ENCODE measurements around the gene RAB5A.
"Not testable (repeated sequence)": the region's sequence is repeated elsewhere in the genome, so short reads cannot be mapped to it uniquely, and the experiment has no call there.

Gene RAB5A

DNA sequence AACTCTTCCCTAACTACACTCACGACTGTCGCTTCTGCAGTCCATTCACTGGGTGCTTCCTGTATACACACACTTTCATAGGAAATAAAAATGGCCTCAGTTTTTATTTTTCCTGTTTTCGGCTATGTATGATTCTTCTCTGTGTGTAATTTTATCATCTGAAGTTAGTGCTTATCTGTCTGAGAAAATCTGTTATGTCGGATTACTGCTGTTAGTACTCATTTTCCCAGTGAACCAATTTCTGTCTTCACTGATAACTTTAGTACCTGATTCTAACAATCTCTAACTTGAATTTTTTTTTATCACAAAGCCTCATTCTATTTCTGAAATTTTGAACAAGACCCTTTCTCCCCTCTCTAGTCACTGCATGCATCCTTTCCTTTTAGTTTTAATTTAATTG, 20.9 kb downstream of the RAB5A start:
- Histone ChIP-seq H3K9me3 (ENCODE audit: control insufficient read depth, low read length) (no peaks in the 10 kb centered on the region), H3K4me1 (ENCODE audit: control insufficient read depth, insufficient read depth, low read length) (no peaks in the 10 kb centered on the region), H3K27me3 (ENCODE audit: control insufficient read depth, insufficient read depth, low read length, poor library complexity, severe bottlenecking) (no peaks in the 10 kb centered on the region), H3K36me3 (ENCODE audit: control insufficient read depth, insufficient read depth, low read length) (peaks cover 8% of the 10 kb centered on the region), H3K4me3 (ENCODE audit: insufficient read depth, low read depth, low read length) (no peak overlapping the region), H3K27ac (ENCODE audit: insufficient read depth, low read depth, low read length, poor library complexity, severe bottlenecking) (no peak overlapping the region)
- WGBS, 2 experiments, result 91 to 96% methylated on average over 4 of the region's 4 CpGs

DNA sequence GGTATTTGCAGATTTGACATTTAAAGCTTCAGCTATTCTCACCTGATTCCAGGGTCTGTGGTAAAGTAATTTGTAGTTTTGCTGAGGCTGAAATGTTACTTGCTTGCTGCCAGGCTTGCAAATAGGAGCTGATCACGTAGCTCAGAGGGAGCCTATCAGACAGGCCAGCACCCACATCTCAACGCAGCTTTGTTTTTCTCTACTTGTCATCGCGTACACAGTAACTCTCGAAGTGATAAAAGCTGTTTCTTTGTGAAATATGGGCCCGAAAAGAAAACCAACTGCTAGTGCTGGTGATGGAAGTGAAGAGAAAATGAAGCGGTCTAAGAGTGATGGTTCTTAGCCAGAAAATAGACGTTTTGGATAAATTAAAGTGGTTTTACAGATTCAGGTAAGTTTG, 23.4 kb downstream of the RAB5A start:
- Histone ChIP-seq H3K36me3 (ENCODE audit: control insufficient read depth, insufficient read depth, low read length) (peaks cover 19% of the 10 kb centered on the region), H3K4me1 (ENCODE audit: control insufficient read depth, insufficient read depth, low read length) (no peaks in the 10 kb centered on the region), H3K4me3 (ENCODE audit: insufficient read depth, low read depth, low read length) (no peak overlapping the region), H3K27me3 (ENCODE audit: control insufficient read depth, insufficient read depth, low read length, poor library complexity, severe bottlenecking) (no peaks in the 10 kb centered on the region), H3K9me3 (ENCODE audit: control insufficient read depth, low read length) (no peaks in the 10 kb centered on the region), H3K27ac (ENCODE audit: insufficient read depth, low read depth, low read length, poor library complexity, severe bottlenecking) (no peak overlapping the region)
- 95 to 96% methylated on average over 8 of the region's 8 CpGs for WGBS, 2 experiments

DNA sequence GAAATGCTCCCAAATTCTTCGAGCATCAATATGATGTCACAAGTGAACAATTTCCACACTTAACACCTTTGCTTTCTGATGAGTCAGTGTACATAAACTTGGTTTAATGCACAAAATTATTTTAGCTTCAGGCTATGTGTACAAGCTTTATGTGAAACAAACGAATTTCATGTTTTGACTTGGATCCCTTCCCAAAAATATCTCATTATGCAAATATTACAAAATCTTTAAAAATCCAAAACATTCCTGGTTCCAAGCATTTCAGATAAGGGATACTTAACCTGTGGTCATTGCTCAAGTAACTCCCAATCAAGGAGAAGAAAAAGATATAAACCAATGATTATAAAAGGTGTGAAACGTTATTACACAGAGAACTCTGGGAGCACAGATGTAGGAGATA, 25.2 kb downstream of the RAB5A start:
- Histone ChIP-seq H3K27ac (ENCODE audit: insufficient read depth, low read depth, low read length, poor library complexity, severe bottlenecking) (no peak overlapping the region), H3K4me1 (ENCODE audit: control insufficient read depth, insufficient read depth, low read length) (no peaks in the 10 kb centered on the region)
- 88 to 92% methylated on average over 3 of the region's 3 CpGs for WGBS, 2 experiments

DNA sequence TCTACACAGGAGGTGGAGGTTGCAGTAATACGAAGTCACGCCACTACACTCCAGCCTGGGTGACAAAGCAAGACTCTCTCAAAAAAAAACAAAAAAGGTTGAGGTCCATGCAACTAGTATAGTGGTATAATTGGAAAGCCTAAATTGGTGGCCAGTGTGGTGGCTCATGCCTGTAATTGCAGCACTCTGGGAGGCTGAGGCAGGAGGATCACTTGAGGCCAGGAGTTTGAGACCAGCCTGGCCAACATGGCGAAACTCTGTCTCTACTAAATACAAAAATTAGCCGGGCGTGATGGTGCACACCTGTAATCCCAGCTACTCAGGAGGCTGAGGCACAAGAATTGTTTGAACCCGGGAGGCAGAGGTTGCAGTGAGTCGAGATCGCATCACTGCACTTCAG, 42.0 kb downstream of the RAB5A start:
- H3K4me1 ChIP-seq (ENCODE audit: control insufficient read depth, insufficient read depth, low read length); H3K27me3 ChIP-seq (ENCODE audit: control insufficient read depth, insufficient read depth, low read length, poor library complexity, severe bottlenecking); H3K36me3 ChIP-seq (ENCODE audit: control insufficient read depth, insufficient read depth, low read length); H3K9me3 ChIP-seq (ENCODE audit: control insufficient read depth, low read length); H3K4me3 ChIP-seq (ENCODE audit: insufficient read depth, low read depth, low read length); H3K27ac ChIP-seq (ENCODE audit: insufficient read depth, low read depth, low read length, poor library complexity, severe bottlenecking): not testable (repeated sequence)
- 89 to 96% methylated on average over 8 of the region's 8 CpGs for WGBS, 2 experiments

More for the DNA sequence above, 25.2 kb downstream of the RAB5A start:
- H3K9me3 ChIP-seq (ENCODE audit: control insufficient read depth, low read length), result no peaks in the 10 kb centered on the region
- no peaks in the 10 kb centered on the region for H3K27me3 ChIP-seq (ENCODE audit: control insufficient read depth, insufficient read depth, low read length, poor library complexity, severe bottlenecking)
- peaks cover 29% of the 10 kb centered on the region for H3K36me3 ChIP-seq (ENCODE audit: control insufficient read depth, insufficient read depth, low read length)
- H3K4me3 ChIP-seq (ENCODE audit: insufficient read depth, low read depth, low read length), result no peak overlapping the region

DNA sequence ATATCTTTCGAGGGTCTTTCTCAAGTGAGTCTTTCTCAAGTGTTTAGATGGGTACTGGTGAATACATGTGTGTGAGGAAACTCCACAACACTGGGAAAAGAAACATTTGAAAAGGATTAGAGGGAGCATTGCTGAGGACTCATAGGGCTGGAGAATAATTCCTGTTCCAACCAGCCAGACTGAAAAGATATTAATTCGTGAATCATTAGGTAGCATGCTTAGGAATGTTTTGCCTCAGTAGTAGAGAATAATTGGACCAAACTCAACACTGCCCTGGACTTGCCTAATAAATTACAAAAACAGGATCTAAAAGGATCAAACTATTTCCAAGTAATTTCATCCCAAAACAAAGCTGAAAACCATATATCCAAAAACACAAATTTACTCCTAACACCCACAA, 47.9 kb downstream of the RAB5A start:
- Histone ChIP-seq H3K36me3 (ENCODE audit: control insufficient read depth, insufficient read depth, low read length) (no peaks in the 10 kb centered on the region), H3K4me1 (ENCODE audit: control insufficient read depth, insufficient read depth, low read length) (no peaks in the 10 kb centered on the region), H3K27ac (ENCODE audit: insufficient read depth, low read depth, low read length, poor library complexity, severe bottlenecking) (no peak overlapping the region), H3K4me3 (ENCODE audit: insufficient read depth, low read depth, low read length) (no peak overlapping the region), H3K27me3 (ENCODE audit: control insufficient read depth, insufficient read depth, low read length, poor library complexity, severe bottlenecking) (no peaks in the 10 kb centered on the region), H3K9me3 (ENCODE audit: control insufficient read depth, low read length) (no peaks in the 10 kb centered on the region)
- WGBS, 2 experiments, result 96 to 99% methylated on average over 2 of the region's 2 CpGs

DNA sequence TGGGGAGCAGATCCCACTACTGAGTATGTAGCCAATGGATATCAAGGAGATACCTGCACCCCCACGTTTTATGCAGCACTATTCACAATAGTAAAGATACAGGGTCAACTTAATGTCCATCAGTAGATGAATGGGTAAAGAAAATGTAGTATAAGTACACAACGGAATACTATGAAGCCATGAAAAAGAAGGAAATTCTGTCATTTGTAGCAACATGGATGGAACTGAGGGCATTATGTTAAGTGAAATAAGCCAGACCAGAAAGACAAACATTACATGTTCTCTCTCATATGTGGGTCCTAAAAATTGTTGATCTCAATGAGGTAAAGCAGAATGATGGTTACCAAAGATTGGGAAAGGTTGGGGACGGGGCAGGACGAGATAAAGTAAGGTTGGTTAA, 50.6 kb downstream of the RAB5A start:
- Histone ChIP-seq H3K36me3 (ENCODE audit: control insufficient read depth, insufficient read depth, low read length) (no peaks in the 10 kb centered on the region), H3K4me1 (ENCODE audit: control insufficient read depth, insufficient read depth, low read length) (no peaks in the 10 kb centered on the region), H3K9me3 (ENCODE audit: control insufficient read depth, low read length) (no peaks in the 10 kb centered on the region), H3K4me3 (ENCODE audit: insufficient read depth, low read depth, low read length) (no peak overlapping the region), H3K27me3 (ENCODE audit: control insufficient read depth, insufficient read depth, low read length, poor library complexity, severe bottlenecking) (no peaks in the 10 kb centered on the region), H3K27ac (ENCODE audit: insufficient read depth, low read depth, low read length, poor library complexity, severe bottlenecking) (no peak overlapping the region)
- 78 to 85% methylated on average over 3 to 4 of the region's 4 CpGs for WGBS, 2 experiments

DNA sequence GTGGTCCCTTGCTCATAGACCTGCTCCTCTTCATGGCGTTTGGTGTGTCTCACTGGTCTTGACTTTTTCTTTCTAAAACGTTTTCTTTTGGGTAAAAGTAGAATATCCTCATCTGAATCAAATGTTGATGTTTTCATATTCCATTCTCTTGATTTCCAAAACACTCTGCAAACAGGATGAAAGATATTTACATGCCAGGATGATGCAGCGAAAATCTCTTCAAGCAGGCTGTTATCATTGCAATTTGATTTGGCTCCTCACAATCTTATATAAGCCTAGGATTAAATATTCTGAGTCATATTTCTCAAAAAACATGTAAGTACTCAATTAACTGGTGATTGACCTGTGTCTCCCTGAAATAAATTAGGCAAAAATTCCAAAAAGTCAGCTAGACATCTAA, 55.0 kb downstream of the RAB5A start:
- Histone ChIP-seq H3K27ac (ENCODE audit: insufficient read depth, low read depth, low read length, poor library complexity, severe bottlenecking) (no peak overlapping the region), H3K9me3 (ENCODE audit: control insufficient read depth, low read length) (no peaks in the 10 kb centered on the region), H3K36me3 (ENCODE audit: control insufficient read depth, insufficient read depth, low read length) (no peaks in the 10 kb centered on the region), H3K4me1 (ENCODE audit: control insufficient read depth, insufficient read depth, low read length) (no peaks in the 10 kb centered on the region), H3K27me3 (ENCODE audit: control insufficient read depth, insufficient read depth, low read length, poor library complexity, severe bottlenecking) (no peaks in the 10 kb centered on the region), H3K4me3 (ENCODE audit: insufficient read depth, low read depth, low read length) (no peak overlapping the region)
- 66 to 78% methylated on average over 3 of the region's 3 CpGs for WGBS, 2 experiments

DNA sequence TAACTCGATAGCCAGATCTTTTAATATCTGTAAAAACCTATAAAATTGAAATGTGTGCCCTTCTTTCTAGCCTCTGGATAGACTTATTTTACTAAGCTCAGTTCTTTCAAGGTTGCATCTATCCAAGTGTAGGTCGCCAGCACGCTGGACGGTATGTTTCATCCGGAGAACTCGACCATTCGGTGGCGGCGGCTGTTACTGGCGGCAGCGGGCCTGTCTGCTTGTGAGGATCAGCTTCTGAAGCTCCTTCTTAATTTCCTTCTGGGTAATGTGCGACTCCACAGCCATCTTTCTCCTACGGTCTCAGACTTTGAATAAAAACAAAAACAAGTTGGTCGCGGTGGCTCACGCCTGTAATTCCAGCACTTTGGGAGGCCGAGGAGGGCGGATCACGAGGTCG, 61.1 kb downstream of the RAB5A start:
- no peaks in the 10 kb centered on the region for H3K36me3 ChIP-seq (ENCODE audit: control insufficient read depth, insufficient read depth, low read length)
- H3K4me3 ChIP-seq (ENCODE audit: insufficient read depth, low read depth, low read length), result no peak overlapping the region
- no peaks in the 10 kb centered on the region for H3K4me1 ChIP-seq (ENCODE audit: control insufficient read depth, insufficient read depth, low read length)
- no peak overlapping the region for H3K27ac ChIP-seq (ENCODE audit: insufficient read depth, low read depth, low read length, poor library complexity, severe bottlenecking)
- WGBS, 2 experiments, result 91 to 95% methylated on average over 20 of the region's 20 CpGs
- H3K9me3 ChIP-seq (ENCODE audit: control insufficient read depth, low read length), result no peaks in the 10 kb centered on the region
- H3K27me3 ChIP-seq (ENCODE audit: control insufficient read depth, insufficient read depth, low read length, poor library complexity, severe bottlenecking), result no peaks in the 10 kb centered on the region

DNA sequence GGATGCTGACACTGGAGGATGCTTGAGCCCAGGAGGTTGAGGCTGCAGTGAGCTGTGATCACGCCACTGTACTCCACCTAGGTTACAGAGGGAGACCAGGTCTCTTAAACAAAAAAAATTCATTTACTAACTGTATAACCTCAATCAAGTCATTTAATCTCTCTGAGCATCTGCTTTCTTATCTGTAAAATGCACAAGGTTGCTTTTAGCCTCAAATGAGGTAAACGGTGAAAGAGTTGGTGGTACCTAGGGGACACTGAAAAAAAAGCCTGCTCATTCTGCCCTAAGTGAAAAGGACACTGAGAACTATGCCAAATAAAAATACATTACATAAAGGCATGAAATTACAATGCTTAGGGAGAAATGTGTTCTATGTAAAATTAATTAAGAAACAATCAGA, 61.7 kb downstream of the RAB5A start:
- Histone ChIP-seq H3K27me3 (ENCODE audit: control insufficient read depth, insufficient read depth, low read length, poor library complexity, severe bottlenecking) (no peaks in the 10 kb centered on the region), H3K4me3 (ENCODE audit: insufficient read depth, low read depth, low read length) (no peak overlapping the region), H3K9me3 (ENCODE audit: control insufficient read depth, low read length) (no peaks in the 10 kb centered on the region), H3K4me1 (ENCODE audit: control insufficient read depth, insufficient read depth, low read length) (no peaks in the 10 kb centered on the region), H3K27ac (ENCODE audit: insufficient read depth, low read depth, low read length, poor library complexity, severe bottlenecking) (no peak overlapping the region), H3K36me3 (ENCODE audit: control insufficient read depth, insufficient read depth, low read length) (no peaks in the 10 kb centered on the region)
- 93 to 94% methylated on average over 2 of the region's 2 CpGs for WGBS, 2 experiments

DNA sequence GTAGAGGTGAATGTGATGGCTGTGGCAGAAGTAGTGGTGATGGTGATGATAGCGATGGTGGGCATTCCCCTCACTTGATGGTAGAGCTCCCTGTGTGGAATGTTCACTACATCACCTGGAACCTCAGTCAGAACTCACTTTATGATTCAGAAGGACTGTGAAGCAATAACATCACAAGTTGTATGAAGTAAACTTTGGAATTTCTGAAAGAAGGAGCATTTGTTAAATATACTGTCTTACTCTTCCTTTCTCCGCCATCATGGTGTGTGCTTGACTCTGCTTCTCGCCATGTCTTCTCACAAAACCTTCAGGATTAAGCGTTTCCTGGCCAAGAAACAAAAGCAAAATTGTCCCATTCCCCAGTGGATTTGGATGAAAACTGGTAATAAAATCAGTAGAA, 65.3 kb downstream of the RAB5A start, which contains the start of gene PP2D1:
Gene PP2D1, minus strand, starts transcription at position 101 of the 400 bp plus-strand sequence. CDS start 192 bp downstream, outside the sequence.
- H3K36me3 ChIP-seq (ENCODE audit: control insufficient read depth, insufficient read depth, low read length), result no peaks in the 10 kb centered on the region
- H3K4me1 ChIP-seq (ENCODE audit: control insufficient read depth, insufficient read depth, low read length), result no peaks in the 10 kb centered on the region
- WGBS, 2 experiments, result 89 to 98% methylated on average over 4 of the region's 4 CpGs
- H3K4me3 ChIP-seq (ENCODE audit: insufficient read depth, low read depth, low read length), result no peak within 1 kb of the TSS
- H3K27me3 ChIP-seq (ENCODE audit: control insufficient read depth, insufficient read depth, low read length, poor library complexity, severe bottlenecking), result no peaks in the 10 kb centered on the region
- H3K27ac ChIP-seq (ENCODE audit: insufficient read depth, low read depth, low read length, poor library complexity, severe bottlenecking), result no peak within 1 kb of the TSS
- no peaks in the 10 kb centered on the region for H3K9me3 ChIP-seq (ENCODE audit: control insufficient read depth, low read length)

DNA sequence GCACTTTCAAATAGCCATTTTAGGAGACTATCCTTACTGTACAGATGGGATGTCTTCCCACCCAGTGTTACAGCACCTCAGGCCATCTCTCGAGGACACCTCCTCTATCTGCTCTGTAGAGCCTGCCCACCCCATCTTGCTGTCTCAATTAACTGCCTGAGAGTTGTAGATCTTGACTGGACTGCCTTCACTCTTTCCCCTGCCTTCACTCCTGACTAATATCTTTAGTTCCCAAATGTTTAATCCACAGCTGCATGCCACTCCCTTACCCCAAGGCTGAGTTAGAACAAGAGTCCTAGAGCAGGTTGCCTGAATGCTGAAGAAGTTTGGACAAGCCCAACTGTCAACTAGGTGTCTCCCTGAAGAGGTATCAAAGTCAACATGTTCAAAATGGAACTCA, 66.5 kb downstream of the RAB5A start:
- no peaks in the 10 kb centered on the region for H3K36me3 ChIP-seq (ENCODE audit: control insufficient read depth, insufficient read depth, low read length)
- 95 to 100% methylated on average over 1 of the region's 1 CpG for WGBS, 2 experiments
- H3K9me3 ChIP-seq (ENCODE audit: control insufficient read depth, low read length), result no peaks in the 10 kb centered on the region
- H3K4me1 ChIP-seq (ENCODE audit: control insufficient read depth, insufficient read depth, low read length), result no peaks in the 10 kb centered on the region
- no peak overlapping the region for H3K4me3 ChIP-seq (ENCODE audit: insufficient read depth, low read depth, low read length)
- H3K27ac ChIP-seq (ENCODE audit: insufficient read depth, low read depth, low read length, poor library complexity, severe bottlenecking), result no peak overlapping the region
- no peaks in the 10 kb centered on the region for H3K27me3 ChIP-seq (ENCODE audit: control insufficient read depth, insufficient read depth, low read length, poor library complexity, severe bottlenecking)
